ENCODE results near the gene SPINDOC. TPM values are rescaled to one million over a fixed set of nuclear protein-coding genes. Genes with fewer than 3 reads are reported as not detected.
"Not testable (repeated sequence)": the region's sequence is repeated elsewhere in the genome, so short reads cannot be mapped to it uniquely, and the experiment has no call there.

Gene SPINDOC
- total RNA-seq, 1 experiment from 2014 or later, result 23.0 TPM

DNA sequence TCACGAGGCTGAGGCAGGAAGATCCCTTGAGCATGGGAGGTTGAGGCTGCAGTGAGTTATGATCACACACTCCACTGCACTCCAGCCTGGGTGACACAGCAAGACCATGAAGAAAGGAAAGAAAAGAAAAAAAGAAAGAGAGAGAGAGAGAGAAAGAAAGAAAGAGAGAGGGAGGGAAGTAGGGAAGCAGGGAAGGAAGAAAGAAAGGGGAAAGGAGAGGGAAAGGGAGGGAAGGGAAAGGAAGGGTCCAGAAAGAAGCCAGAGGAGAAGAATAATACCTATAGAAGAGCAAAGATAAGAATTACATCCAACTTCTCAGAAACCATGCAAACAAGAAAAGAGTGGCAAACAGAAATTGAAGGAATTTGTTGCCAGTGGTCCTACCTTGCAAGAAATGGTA, 27.4 kb upstream of the SPINDOC start:
- DNase-seq (ENCODE audit: low spot score), result no peak

DNA sequence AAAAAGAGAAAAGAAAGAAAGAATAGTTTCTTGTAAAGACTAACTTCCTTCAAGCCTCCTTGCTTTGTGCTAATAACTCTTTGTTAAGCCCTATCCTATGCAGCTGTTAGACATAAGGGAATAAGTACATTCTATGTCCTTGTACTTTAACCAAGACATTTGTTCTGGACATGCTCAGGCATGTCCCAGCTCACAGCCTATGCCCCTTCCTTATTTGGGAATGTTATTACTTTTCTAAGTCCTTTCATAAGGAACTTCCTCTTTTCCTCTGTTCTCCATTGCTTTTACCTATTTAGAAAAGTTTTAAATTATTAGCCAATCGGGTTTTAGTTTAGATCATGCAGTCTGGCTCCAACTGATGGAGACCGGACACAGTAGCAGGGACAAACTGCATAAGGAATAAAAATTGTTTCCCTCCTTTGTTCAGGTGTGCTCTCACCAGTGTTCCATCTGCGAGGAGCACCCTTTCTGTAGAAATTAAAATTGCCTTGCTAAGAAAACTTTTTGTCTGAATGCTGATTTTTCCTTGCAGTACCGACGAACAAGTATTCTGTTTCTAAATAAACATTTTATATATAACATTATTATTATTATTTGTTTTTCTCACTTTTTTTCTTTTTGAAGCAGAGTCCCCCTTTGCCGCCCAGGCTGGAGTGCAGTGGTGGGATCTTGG, 21.6 kb upstream of the SPINDOC start:
- DNase-seq (ENCODE audit: low spot score), result no peak

- DNase-seq (ENCODE audit: low spot score), result no peak
Measured at GRCh38 chr11:63793161-63793560, 20.1 kb upstream of the SPINDOC start.

DNA sequence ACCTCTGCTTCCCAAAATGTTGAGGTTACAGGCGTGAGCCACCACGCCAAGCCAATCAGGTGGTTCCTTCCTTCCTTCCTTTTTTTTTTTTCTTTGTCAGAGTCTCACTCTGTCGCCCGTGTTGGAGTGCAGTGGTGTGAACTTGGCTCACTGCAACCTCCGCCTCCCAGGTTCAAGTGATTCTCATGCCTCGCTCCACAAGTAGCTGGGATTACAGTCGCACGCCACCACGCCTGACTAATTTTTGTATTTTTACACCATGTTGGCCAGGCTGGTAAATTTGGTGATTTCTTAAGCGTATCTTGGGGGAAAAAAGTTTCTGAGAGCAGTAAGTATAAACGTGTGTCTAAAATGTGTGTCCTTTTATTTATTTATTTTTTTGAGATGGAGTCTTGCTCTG, 18.2 kb upstream of the SPINDOC start:
- no peak for DNase-seq (ENCODE audit: low spot score)

- no peak for DNase-seq (ENCODE audit: low spot score)
Measured at GRCh38 chr11:63800921-63801320, 12.3 kb upstream of the SPINDOC start.

DNA sequence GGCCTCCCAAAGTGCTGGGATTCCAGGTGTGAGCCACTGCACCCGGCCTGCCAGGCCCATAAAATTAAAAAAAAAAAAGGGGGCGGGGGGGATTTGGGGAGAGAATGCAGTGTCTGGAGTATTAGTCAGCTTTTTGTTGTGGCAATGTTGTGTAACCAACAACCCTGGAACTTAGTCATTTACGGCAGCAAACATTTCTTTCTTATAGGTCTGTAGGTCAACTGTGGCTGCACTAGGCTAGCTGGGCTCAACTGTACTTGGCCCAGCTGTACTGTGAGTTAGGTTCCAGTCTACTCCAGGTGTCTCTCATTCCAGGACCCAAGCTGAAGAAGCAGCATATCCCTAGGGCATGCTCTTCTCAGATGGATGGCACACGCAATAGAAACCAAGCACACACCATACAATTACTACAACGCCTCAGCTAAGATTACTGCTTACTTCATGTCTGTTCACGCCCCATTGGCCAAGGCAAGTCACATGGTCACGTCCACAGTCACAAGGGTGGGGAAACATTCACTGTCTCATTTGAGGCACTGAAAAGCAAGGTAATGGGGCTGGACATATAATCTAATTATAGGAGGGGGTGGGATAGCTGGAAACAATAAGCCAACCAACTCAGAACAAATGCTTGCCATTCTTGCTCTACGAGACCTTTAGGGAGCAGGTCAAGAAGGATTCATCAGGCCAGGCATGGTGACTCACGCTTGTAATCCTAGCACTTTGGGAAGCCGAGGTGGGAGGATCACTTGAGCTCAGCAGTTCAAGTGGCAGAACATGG, 10.4 kb upstream of the SPINDOC start:
- peak; percentile 46 for DNase-seq (ENCODE audit: low spot score)

DNA sequence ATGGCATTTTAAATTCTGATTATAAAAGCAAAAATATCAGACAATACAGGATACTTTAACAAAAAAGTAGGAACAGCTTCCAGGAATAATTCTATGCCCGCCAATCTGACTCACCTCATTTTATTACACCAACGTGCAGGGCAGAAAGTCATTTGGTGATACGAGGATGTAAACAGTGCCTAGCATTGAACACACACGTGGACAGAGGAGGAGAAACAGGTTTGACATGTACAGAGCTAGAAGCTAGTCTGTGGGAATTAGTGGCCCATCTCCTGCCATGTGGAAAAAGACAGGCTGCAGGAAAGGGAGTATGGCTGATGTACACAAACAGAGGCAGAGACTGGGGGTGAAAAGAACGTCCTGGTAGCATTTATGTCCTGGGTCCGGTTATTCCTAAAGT, 9.0 kb upstream of the SPINDOC start:
- no peak for DNase-seq (ENCODE audit: low spot score)

DNA sequence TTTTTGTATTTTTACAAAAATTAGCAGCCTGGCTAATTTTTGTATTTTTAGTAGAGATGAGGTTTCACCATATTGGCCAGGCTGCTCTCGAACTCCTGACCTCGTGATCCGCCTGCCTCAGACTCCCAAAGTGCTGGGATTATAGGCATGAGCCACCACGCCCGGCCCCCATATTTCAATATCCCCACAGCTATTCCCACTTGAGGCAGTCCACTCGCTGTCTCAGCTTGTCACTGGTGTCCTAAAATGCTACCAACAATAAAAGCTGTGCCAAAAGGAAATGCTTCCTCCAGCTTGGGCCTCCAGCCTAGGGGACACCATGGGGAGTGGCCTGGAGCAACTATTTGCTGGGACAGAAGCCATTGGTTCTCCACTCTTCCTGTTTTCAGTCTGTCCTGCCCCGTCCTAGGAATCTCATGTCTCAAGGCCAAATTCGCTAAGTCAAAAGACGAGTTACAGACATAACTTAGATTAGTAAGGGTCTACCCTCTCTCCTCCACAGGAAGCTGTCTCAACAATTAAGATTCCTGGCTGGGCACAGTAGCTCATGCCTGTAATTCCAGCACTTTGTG, 7.3 kb upstream of the SPINDOC start:
- DNase-seq (ENCODE audit: low spot score), result peak; percentile 21

GRCh38 chr11:63810383-63810782, 2.9 kb upstream of the SPINDOC start:
- DNase-seq (ENCODE audit: low spot score), result not testable (repeated sequence)

DNA sequence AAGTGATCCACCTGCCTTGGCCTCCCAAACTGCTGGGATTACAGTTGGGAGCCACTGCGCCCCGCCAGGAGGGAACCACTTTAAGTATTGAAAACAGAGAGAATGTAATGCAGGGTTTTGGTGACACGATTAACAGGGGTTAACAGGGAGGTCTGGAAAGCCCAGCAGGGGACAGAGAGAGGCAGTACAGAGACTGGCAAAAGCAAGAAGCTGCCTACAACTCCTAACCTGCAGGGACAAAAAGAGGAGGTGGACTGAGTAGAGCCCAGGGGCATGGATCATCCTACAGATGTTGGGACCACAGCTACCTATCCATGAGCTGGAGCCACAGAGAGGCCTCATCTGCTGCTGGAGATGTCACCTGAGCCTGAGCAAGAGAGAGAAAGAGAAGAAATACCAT, 1.7 kb upstream of the SPINDOC start:
- DNase-seq (ENCODE audit: low spot score), result no peak

GRCh38 chr11:63813563-63814382, 517 bp downstream of the SPINDOC start:
- peak; percentile 23 for DNase-seq (ENCODE audit: low spot score)

DNA sequence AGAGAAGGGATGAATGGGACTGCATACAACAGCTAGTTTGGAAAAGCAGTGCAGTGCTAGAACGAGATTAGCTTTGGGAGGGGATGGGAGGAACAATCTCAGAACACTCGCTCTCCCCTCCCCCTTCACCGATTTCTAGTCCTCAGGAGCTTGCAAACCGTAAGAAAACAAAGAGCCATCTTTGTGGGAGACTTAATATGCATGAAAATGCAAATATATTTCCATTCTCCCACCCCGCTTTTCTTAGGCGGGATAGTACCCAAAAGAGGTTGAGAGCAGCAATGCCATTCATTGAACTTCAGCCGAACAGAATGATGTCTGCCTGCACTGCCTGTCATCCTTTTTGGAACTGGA, 1.1 kb downstream of the SPINDOC start:
- no peak for DNase-seq (ENCODE audit: low spot score)

- no peak for DNase-seq (ENCODE audit: low spot score)
Measured at GRCh38 chr11:63816166-63816565, 2.9 kb downstream of the SPINDOC start.

GRCh38 chr11:63816732-63817131, 3.5 kb downstream of the SPINDOC start:
- DNase-seq (ENCODE audit: low spot score), result no peak

DNA sequence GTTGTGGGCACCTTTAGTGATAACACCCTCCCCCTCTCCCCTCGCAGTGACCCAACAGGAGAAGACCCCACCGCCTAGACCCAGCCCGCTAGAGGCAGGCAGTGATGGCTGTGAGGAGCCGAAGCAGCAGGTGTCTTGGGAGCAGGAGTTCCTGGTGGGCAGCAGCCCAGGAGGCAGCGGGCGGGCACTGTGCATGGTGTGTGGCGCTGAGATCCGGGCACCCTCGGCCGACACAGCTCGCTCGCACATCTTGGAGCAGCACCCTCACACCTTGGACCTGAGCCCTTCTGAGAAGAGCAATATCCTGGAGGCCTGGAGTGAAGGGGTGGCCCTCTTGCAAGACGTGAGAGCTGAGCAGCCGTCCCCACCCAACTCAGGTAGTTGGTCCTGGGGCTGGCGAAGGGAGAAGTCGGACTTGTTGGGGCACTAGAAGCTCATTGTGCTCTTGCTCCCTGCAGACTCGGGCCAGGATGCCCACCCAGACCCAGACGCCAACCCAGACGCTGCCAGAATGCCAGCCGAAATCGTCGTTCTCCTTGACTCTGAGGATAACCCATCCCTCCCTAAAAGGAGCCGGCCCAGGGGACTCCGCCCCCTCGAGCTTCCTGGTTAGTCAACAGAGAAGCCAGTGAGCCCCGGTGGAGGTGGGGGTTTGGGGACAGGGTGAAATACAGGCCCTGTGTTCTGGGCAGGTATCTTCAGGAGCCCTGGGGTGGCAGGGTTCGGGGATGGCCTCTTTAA, 4.7 kb downstream of the SPINDOC start:
- DNase-seq (ENCODE audit: low spot score), result no peak

DNA sequence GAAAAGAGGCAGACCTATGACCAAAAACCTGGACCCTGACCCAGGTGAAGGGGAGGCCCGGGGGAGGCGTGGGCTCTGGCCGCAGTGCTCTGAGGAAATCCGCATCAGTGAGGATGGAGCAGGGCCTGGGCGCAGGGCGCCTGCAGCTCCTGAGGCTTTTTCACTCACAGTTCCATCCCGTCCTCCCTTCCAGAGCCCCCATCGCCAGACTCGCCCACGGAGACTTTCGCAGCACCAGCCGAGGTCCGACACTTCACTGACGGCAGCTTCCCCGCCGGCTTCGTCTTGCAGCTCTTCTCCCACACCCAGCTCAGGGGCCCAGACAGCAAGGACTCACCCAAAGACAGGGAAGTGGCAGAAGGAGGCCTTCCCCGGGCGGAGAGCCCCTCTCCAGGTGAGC, 5.4 kb downstream of the SPINDOC start:
- no peak for DNase-seq (ENCODE audit: low spot score)

DNA sequence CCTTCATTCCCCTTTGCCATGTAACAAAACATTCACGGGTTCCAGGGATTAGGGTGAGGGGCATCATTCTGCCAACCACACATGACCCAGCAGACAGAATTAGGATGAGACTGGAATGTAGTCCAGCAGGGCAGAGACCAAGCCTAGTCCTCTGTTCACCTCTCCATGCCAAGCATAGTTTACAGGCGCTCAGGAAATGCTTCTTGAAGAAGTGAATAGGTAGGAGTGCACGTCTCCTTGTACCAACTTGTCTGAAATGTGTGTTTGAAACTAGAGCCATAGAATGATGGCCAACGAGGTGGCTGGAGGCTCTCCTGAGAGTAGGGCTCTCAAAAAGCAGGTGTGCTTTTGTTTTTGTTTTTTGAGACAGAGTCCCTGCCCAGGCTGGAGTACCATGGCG, 8.2 kb downstream of the SPINDOC start:
- DNase-seq (ENCODE audit: low spot score), result no peak

GRCh38 chr11:63826471-63827190, 13.4 kb downstream of the SPINDOC start:
- no peak for DNase-seq (ENCODE audit: low spot score)

DNA sequence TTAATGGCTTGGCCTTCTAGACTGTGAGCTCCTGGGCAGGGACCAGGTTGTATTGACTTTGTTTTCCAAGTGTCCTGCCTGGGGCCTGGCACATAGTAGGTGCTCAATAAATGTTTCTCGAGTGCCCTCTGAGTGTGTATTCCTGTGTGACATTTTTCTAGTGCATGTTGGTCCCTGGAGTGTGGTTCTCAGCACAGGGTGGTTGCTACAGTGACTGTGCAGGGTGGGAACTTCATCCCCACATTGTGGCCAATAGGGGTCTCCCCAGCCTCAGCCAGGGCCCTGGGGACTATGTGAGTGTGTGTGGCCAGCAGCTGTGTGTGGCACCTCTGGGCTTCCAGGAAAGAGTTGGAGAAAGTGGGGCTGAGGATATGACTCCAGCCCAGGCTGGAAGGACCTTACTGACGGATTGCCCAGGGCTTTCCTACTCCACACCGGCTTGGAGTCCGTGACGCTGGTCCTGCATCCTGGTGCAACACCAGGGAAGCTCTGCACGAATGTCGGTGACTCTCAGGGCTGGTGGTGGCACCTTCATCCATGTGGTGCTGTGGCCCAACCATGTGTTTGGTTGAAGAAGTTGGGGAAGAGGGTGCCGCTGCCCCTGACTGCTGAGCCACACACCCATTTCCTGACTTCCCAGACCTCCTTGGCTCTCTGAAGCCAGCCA, 16.7 kb downstream of the SPINDOC start:
- DNase-seq (ENCODE audit: low spot score), result no peak

DNA sequence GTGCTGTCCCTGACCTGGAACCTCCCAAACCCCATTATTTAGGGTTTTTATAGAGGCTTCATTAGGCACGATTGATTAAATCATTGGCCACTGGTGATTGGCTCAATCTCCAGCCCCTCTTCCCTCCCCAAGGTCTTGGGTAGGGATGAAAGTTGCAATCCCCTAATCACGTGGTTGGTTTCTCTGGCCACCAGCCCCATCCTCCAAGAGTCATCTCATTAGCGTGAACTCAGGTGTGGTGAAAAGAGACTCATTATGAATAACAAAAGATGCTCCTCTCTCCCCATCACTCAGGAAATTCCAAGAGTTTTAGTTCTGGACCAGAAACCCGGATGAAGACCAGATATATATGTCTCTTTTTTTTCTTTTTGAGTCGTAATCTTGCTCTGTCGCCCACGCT, 18.1 kb downstream of the SPINDOC start:
- DNase-seq (ENCODE audit: low spot score), result no peak
